GM18499 (cell line): ENCODE data around the gene FXN.
"Not testable (repeated sequence)": the region's sequence is repeated elsewhere in the genome, so short reads cannot be mapped to it uniquely, and the experiment has no call there.

Source experiments
- ATAC-seq: cut with Tn5 transposase; IDR thresholded peaks from one replicate; pipeline ENCODE4 v1.9.1; 2021; ENCODE audit warnings: moderate number of reproducible peaks; ENCODE audit not compliant: insufficient read depth, unreplicated experiment

The FXN gene

GRCh38 chr9:69094361-69095135, 59.0 kb downstream of the FXN start:
- not testable (repeated sequence) for ATAC-seq

DNA sequence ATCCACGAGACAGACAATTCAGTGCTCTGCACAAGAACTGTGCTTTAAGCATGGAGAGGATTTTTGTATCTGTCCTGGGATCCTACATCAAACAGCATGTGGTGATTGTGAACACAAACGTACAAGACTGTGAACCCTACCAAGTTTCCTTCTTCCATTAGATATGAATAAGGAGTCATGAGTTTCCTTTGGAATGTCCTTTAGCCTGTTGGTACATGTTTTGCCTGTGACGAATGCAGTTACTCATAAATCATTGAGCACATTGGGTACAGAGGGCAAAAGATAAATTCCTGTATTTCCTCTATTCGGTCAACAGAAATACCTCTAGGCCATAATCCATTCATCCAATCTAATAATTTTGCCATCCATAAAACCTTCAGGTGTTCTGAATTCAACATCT, 61.5 kb downstream of the FXN start:
- ATAC-seq: no peak

DNA sequence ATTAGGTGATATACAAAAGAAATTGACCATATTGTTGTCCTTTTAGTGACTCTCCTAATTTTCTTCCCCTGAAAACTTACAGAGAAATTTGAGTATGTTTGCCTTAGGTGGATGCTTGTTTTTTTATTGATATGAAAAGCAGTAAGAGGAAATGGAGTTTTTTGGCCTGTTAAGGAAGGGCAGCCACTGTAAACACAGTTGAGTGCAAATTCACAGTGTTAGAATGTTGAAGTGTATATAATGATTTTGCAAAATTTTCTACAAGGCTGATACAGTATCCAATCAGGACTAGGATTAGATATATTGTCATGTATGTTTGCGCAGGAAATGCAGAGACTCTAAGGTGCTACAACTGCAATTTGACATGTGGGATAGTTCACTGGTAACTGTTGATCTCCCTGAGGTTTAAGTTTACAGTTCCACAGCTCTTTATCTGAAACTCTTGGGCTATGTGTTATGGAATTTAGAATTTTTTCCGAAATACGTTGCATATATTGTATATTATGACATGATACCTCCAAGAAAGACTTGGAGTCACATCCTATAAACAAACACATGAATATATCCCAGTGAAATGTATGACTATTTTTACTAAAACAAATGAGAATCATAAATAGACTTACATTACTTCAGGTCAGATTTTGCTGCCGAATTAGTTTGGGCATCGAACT, 62.5 kb downstream of the FXN start:
- no peak for ATAC-seq

DNA sequence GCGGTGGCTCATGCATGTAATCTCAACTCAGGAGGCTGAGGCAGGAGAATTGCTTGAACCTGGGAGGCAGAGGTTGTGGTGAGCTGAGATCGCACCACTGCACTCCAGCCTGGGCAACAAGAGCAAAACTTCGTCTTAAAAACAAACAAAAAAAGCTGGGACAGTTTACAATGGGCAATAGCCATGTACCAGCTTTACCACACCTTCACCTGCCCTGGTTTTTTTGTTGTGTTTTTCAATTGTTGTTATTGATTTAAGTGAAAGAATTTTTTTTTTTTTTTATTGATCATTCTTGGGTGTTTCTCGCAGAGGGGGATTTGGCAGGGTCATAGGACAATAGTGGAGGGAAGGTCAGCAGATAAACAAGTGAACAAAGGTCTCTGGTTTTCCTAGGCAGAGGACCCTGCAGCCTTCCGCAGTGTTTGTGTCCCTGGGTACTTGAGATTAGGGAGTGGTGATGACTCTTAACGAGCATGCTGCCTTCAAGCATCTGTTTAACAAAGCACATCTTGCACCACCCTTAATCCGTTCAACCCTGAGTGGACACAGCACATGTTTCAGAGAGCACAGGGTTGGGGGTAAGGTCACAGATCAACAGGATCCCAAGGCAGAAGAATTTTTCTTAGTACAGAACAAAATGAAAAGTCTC, 67.9 kb downstream of the FXN start:
- not testable (repeated sequence) for ATAC-seq

- ATAC-seq: no peak
Measured at GRCh38 chr9:69104830-69105527, 69.4 kb downstream of the FXN start.

DNA sequence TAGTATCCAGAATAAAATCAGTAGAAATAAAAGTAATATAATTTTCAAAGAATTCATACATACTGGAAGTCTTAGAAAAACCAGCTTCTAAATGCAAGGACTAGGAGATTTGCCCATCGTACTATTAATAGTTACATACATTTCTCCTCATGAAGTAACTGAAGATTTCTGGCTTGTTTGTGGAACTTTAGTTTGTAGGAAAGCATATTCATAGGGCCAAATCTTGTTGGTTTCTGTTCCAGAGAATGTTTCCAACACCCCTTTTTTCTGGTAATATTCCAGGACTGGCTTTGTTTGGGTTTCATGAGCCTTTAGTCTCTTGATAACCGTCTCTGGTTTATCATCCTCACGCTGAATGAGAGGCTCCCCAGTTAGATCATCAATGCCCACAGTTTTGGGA, 72.2 kb downstream of the FXN start:
- no peak for ATAC-seq

- not testable (repeated sequence) for ATAC-seq
Measured at GRCh38 chr9:69108706-69109105, 73.2 kb downstream of the FXN start.

- ATAC-seq: no peak
Measured at GRCh38 chr9:69109152-69109551, 73.6 kb downstream of the FXN start.

DNA sequence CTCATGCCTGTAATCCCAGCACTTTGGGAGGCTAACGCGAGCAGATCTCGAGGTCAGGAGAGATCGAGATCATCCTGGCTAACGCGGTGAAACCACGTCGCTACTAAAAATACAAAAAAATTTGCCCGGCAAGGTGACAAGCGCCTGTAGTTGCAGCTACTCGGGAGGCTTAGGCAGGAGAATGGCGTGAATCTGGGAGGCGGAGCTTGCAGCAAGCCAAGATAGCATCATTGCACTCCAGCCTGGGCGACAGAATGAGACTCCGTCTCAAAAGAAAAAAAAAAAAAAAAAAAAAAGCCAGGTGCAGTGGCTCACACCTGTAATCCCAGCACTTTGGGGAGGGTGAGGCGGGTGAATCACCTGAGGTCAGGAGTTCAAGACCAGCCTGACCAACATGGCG, 77.1 kb downstream of the FXN start:
- not testable (repeated sequence) for ATAC-seq

GRCh38 chr9:69115621-69116020, 80.1 kb downstream of the FXN start:
- ATAC-seq: no peak

DNA sequence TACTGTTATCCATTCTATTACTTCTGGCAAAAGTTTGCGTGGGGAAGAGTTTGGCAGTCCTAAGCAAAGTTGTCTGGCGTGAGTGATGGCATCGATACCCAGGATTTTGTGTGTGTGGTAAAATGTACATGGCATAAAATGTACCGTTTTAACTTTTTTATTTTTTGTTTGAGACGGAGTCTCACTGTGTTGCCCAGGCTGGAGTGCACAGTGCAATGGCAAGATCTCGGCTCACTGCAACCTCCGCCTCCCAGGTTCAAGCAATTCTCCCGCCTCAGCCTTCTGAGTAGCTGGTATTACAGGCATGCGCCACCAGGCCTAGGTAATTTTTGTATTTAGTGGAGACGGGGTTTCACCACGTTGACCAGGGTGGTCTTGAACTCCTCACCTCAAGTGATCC, 83.1 kb downstream of the FXN start:
- ATAC-seq: no peak

- no peak for ATAC-seq
Measured at GRCh38 chr9:69120380-69121154, 85.0 kb downstream of the FXN start.

DNA sequence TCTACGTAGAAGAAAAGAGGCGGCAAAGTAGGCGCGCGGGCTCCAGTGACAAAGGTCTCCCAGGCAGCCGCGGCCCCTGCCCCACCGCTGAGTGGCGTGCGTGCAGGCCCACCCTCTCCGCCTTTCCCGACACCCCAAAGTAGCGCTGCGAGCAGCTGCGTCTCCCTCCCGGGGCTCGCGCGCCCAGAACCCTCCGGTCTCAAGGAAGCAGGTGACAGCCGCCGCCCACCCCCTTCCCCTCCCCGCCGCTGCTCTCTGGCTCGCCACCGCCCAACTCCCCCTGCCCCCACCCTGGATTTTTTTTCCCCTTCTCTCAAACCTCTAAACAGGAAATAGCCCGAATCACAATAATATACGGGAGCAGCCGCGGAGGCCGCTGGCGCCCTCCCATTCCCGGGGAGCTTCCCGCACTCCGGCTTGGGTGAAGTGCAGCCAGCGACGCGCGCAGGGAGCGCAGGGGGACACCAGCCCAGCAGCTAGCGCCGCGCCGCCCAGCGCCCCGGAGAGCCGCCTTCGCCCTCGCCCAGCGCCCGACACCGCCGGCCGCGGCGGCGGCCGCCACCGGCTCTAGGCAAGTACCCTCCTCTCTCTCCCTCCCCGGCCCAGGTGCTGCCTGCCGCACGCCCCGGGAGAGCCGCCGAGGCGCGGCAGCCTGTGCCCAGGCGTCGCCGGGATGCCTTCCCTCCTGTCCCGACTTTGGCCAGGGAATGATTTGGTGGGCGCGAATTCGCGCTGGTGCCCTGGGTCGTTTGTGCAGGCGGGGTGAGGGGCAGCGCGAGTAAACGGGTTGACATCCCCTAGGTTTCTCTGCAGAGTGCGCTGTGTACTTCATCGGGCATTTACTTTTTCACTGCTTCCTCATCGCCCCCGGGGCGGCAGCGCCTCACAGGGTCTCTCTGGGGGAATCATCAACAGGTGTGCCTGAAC, 85.9 kb downstream of the FXN start:
- ATAC-seq: no peak

DNA sequence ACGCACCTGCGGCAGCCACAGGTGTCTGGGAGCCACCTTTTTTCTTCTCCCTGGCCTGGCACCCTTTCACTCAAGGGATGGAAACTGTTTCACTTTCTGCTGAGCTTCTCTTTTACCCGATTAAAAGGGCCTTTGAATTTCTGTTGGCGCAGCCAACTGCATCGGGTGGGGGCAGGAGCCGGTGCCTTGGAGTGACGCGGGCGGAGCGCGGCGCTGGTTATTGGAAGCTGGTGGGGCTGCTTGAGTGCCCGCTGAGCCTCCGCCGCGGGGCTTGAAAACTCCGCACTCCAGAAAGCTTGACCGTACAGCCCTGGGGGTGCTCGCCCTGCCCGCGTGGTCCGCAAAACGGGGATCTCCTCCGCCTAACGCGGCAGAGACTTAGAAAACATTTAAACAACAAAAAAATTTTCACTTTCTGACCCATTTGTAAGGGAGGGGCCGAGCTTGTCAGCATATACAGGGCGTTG, 86.6 kb downstream of the FXN start:
- no peak for ATAC-seq

DNA sequence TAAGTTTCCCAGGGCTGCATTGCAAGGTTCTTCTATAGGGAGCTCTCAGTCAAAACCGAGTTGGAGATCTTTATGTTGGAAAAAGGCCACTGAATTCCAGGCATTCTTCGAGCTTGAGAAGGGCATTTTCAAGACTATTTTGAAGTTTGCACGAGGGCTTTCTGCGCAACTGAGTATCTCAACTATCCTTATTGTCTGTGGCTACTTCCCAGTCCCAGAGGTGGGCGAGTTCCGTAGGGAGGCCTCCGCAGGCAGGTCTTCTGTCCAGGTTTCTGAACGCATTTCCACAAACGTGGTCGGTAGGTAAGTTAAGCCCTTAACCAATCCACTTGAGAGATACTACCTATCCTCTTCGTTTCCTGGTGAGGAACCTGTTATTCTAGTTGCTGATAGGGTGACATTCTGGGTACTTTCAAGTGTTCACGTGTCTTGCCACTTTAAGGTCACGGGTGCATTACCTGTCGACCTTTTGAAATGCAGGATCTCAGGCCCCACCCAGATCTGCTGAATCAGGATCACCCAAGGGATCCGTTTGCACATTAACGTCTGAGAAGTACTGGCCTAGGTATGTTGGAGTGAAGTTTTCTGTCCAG, 87.1 kb downstream of the FXN start:
- ATAC-seq: no peak

DNA sequence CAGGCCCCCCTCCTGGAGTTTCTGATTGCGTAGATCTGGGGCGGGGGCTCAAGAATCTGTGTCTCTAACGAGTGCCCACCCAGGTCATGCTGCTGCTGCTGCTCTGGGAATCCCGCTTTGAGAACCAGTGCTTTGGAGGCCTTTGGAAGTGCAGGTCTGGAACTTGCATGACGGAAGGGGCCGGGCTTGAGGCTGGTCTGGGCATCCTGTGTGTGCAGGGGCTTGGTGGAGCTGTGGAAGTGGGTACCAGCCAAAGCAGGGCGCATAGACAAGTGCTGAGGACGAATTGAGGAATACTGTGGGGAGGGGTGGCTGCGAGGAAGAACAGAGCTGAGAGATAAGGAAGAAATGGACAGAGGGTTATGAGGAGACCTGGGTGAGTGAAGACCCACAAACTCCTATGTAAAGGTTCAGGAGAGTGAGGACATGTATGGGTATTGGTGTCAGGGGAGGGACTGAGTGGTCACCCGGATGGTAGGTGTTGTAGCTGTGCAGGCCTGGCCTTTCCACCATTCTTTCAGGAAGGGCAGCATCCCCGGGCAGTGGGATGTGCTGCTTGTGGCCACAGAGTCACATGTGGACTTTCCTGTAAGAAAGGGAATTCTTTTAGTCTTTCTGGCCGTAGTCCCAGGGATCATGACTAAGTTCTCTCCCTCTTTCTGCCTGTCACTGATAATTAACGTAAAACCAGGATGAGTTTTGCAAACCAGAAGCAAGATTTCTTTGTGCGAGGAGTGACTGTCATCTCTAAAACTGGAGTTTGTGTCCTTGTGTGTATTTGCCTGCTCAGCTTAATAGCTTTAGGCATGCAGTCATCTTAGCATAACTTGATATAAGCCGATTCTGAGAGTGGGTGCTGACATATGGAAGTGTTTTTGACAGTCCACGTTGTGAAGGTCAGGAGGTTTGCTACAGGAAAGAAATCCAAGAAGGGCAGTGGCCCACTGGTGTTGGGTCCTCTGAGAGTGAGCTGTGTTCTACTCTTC, 95.2 kb downstream of the FXN start:
- no peak for ATAC-seq

DNA sequence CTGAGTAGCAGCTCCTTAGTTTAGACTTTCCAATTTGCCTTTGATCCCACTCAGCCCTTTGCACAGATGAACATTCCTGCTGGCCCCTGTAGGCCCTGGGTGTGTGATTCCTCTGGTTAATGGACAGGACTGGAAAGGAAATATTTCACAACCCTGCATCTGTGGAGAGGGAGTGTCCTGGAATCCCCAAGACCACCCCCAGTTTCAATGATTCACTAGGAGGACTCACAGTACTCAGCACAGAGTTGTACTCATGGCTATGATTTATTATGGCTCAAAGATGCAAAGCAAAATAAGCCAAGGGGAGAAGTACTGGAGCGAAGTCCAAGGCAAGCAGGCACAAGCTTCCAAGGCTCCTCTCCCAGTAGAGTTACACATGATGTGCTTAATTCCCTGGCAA, 96.1 kb downstream of the FXN start:
- ATAC-seq: no peak
